SK-N-SH treated with all-trans-retinoic acid at 6 μM for 48 hours (cell line): ENCODE results near the gene GLIS1.

Experiments
- ARNTL ChIP-seq: fragments of 450-650 bp; formaldehyde crosslinking; IDR thresholded peaks from 2 replicates; pipeline ENCODE4 v1.5.0; 2020; ENCODE audit warnings: low read depth, mild to moderate bottlenecking, moderate library complexity, borderline replicate concordance
- CREB5 ChIP-seq: fragments of 250-450 bp; sonication (Bioruptor Pico); IDR thresholded peaks from 2 replicates; pipeline ENCODE4 v1.5.1; 2020; ENCODE audit warnings: low read depth, mild to moderate bottlenecking, moderate library complexity
- CSRNP3 ChIP-seq: fragments of 250-450 bp; sonication (Bioruptor Pico); IDR thresholded peaks from 2 replicates; pipeline ENCODE4 v1.5.1; 2021; ENCODE audit warnings: mild to moderate bottlenecking, moderate library complexity
- GLIS3 ChIP-seq: fragments of 250-450 bp; sonication (Bioruptor Pico); IDR thresholded peaks from 2 replicates; pipeline ENCODE4 v1.5.0; 2020; ENCODE audit warnings: mild to moderate bottlenecking, moderate library complexity
- OSR1 ChIP-seq: fragments of 250-450 bp; sonication (Bioruptor Pico); IDR thresholded peaks from 2 replicates; pipeline ENCODE4 v1.8.0; 2022; ENCODE audit warnings: moderate library complexity, mild to moderate bottlenecking, inconsistent platforms
- RARB ChIP-seq: fragments of 250-450 bp; sonication (Bioruptor Pico); IDR thresholded peaks from 2 replicates; pipeline ENCODE4 v1.8.0; 2021; ENCODE audit warnings: mild to moderate bottlenecking, moderate library complexity
- TSHZ2 ChIP-seq: fragments of 250-450 bp; sonication (Bioruptor Pico); IDR thresholded peaks from 2 replicates; pipeline ENCODE4 v1.5.0; 2020; ENCODE audit warnings: mild to moderate bottlenecking, moderate library complexity

GRCh38 chr1:53681351-53681976 lies 57.5 kb downstream of the GLIS1 start:
- TF ChIP-seq ARNTL (CRISPR knock-in tag) (no peak), CREB5 (CRISPR knock-in tag) (no peak), GLIS3 (CRISPR knock-in tag) (no peak), OSR1 (no peak), RARB (CRISPR knock-in tag) (no peak), TSHZ2 (CRISPR knock-in tag) (no peak), CSRNP3 (CRISPR knock-in tag) (no peak)
